GM21360 (cell line): ENCODE results near the gene DACH1.

Experiments
- ATAC-seq: cut with Tn5 transposase; IDR thresholded peaks from one replicate; pipeline ENCODE4 v1.9.1; 2021; ENCODE audit warnings: mild to moderate bottlenecking, moderate library complexity; ENCODE audit not compliant: unreplicated experiment

The DACH1 gene

DNA sequence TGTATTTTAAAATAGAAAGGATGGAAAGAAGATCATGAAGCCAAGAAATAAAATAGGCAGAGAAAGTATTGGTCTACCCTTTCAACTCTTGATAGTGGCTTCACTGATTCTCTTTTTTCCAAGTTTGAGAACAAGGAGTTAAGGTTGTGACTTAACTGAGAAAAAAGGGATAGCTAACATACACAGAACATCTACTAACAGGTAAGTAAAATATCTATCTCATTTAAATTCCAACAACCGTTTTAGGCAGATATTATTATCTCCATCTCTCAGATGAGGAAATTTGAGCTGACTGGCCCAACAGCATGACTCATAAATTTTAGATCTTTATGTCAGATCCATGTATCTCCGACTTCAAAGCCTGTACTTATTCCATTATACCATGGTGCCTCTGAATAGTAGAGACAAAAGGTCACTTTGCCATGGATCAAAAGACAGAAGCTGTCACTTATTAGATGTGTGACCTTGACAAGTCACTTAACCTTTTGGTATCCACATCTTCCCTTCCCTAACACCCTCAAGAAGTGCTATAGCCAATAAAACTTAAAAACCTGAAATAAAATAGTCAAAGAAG, 152.1 kb downstream of the DACH1 start:
- no peak for ATAC-seq

DNA sequence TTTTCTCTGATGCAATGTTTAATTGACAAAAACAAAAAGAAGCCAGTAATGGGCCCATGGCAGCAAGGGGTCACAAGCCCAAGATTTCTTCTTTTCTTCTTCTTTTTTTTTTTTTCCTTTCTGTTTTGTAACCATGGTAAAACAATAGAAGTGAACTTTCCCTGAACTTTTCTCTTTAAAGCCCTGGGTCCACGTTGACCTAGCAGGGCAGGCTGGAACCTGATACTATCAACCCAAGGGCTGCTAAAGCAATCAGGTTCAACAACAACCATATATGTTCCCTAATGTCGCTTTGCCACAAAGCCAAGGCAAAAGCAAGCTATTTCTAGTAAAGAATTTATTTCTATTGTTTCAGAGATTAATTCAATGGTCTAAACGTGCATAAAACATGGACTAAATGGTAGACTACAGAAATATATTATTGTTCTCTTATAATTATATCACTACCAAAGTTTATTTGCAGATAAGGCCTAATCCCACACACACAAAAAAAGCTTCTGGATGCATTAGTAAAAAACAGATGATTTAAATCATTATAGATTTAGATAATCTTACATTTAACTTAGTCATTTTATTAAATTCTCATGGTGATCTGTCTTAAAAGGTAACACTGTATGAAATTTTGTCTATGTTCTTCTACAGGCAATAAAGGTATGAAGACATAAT, 153.9 kb downstream of the DACH1 start:
- ATAC-seq = no peak

DNA sequence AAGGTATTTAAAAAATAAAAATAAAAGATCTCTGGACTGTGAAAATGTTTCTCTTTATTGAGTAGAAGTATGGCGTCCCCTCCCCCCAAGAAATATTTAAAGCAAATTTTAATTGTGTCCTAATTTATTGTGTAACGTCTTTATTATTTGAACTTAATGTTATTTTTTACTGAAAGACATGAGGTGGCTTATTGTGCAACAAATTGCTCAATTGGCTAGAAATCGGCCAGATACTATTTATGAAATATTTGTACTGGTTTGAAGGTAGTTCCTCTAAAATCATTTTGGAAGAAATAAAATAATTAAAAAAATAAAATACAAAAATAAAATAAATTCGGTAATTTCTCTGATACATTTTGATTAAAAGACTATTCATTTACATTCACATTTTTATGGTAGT, 162.3 kb downstream of the DACH1 start:
- ATAC-seq = no peak

DNA sequence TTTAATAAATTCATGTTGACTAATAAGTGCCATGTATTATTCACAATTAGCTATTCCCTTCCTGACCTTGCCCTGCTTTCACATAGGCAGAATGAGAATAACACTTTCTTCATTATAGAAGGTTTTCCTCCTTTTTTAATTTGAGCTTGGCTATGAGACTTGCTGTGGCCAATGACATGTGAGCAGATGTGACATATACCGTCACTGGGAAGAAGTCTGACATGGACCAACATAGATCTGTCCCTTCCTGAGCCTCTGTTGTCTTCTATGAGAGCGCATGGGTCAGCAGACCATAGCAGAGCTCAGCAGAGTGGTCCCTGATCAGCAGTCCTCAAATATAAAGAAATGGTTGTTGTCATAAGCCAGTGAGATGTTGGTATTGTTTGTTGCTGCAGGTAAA, 163.9 kb downstream of the DACH1 start:
- no peak for ATAC-seq

DNA sequence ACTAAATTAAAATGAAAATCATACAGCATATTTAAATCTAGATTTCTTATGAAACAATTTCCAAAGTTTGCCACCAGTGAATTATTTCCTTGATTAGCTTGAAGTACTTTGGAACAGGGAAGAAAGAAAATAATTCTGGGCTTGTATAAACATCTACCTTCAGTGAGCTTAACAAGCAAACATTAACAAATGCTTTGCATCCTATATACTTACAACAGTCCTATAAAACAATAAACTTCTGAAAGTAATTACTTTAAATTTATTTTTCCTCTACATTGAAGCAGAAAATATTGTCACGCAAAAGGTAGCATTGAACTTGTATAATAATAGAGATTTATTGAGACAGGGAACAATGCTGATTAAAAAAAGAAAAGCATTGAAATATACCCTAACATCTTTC, 164.8 kb downstream of the DACH1 start:
- ATAC-seq = no peak

DNA sequence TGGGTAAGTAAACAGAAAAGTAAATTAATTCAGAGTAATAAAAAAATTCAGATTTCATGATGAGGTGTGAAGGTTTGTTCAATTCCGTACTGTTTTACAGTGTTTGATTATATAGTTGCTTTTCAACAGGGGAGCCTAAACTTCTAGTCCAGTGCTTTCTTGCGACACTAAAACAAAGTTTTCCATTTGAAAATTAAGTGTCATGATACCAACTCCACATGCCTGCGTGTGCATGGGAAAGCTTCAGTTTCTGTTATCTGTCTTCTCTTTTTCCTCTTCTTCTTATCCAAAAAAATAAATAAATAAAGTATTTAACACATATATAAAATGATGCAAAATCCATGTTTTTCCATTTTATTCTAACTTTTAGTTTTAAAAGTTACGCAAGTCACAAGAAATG, 165.3 kb downstream of the DACH1 start:
- no peak for ATAC-seq

DNA sequence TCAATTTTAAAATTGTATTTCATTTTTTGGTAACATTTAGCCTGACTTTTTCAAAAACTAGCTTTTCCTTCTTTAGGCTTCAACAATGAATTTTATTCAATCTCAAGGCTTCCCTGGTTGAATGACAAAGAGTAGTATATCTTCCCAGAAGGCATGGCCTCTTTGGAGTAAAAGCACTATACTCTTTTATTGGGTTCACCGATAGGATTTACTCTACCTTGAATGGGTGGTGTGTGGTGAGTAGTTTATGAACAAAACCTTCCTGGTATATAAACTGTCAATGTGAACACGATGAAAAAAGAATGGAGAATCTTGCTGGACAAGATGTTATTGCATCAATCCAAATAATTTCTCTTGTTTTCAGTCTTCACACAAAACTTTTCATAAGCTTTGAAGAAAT, 167.7 kb downstream of the DACH1 start:
- ATAC-seq = no peak

DNA sequence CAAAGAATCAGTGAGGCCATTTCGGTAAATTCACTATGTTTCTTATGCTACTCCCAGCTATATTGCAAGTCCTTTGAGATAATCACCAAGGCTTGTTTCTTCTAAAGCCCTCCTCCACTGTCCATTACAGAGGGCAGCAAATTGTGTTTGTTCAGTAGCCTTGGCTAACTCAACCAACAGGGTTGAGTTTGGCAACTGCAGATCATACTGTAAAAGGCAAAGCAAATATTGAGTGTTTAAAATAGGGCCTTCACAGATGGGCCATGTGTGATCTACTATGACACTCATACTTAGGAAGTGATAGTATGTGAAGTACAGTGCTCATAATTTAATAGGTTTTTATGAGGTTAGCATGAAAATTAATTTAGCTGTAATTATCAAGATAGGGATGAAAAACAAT, 171.3 kb downstream of the DACH1 start:
- no peak for ATAC-seq

DNA sequence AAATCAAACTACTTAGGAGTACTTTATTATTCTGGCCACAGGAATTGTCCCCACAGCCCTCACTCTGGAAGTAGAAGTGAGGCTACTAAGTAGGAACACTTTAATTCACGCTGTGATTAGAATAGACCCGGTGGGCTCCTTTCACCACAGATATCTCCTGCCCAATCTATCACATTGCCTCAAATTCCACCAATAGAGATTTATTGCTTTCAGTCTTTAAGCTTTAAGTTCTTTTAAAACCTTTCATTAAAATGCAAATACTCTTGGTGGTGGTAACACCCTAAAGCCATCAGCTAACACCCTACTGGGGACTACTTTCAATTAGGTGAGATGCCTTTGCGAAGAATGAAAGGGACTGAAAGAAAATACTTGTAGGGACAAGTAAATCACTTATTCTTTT, 181.9 kb downstream of the DACH1 start:
- ATAC-seq = no peak

DNA sequence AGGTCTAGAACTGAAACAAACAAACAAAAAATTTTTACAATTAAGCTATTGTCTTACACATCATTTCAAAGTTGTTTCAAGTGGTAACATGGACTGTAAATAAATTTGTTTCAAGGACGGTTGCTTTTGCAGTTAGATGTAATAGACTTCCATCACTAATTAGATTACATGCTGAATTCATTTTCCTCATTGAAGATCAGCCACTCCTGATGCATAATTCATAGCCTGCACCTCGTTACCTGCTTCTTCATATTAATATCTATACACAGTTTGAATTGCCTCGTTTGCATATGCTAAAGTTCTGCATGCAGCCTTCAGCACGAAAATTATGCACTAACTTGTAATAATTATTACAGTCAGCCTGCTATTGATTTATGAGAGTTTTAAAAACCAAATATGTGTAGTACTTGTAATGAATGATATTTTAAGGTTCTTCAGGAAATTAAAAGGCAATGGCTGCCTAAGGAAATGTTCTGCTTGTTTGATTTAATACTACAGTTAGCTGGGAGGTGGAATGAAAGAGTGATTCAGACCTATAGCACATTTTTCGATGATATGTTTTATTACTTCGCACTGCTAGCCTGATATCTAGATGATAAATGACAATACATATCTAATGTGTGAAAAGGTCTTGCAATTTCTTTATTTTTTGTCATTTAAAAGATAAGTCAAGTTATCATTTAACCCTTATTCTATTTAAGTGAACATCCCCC, 184.9 kb downstream of the DACH1 start:
- ATAC-seq = no peak

DNA sequence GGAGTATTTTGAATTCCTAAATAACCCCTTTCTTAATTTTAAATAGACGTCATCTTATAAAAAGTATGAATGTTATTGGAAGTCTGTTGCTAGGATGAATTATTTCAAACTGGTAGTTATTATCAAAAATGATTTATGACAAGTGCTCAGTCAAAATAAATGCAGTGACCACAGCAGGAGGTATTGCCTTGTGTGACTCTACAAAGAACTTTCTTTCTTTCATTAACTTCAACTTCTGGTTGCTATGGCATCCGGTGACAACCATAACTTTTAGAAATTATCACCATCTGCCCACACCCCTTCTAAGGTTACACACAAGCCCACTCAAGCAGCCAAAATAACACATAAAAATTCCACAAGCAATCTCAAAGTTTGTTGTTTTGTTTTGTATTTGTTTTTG, 189.9 kb downstream of the DACH1 start:
- no peak for ATAC-seq

DNA sequence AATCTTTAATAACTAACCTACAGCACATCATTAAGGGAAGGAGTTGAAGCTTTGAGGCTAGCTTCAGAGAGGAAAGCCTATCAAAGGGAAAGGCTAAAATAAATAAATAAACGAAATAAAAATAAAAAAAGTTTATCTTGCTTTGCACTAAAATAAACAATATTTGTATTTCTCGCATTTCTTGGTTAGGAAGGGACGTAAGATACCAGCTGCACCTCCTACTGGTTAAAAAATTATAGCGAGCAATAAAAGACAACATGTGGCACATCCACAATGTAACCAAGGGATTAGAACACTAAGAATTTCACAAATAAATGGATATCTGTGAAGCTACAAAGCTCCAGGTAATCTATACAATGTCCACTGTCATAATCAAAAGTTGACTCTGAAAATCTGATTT, 194.5 kb downstream of the DACH1 start:
- ATAC-seq = no peak

DNA sequence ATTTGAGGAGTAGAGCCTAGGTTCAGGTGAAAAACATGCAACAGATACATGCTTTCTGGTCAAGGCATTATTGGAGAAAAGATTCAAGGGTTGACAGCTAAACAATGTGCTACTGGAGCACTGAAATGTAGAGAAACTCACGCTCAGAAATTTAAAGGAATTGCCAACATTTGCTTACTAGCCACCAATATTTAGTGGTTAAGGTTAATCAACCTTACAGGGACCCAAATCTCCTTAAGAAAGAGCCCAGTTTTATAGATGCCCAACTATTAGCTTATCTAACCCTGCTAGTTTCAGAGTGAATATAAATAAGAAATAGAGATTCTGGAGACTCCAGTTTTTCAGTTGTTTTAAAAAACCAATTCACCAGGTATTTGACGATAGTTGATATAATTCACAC, 203.6 kb downstream of the DACH1 start:
- ATAC-seq = no peak

DNA sequence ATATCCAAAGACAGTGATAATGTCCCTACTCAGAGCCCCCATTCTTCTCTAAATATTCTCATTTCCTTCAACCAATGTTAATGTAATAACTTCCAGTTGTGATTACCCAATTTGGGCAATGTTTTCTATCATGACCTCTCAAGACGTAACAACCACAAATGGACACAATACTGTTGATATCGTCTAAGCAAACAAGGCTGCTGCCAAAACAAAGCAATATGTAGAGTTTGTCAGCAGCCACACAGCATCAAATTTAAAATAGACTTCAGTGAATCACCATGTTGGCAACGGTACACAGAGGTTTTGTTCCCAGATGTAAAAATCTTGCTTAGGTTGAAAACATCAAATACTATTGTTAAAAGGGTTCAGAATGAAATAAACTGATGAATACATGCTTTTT, 205.1 kb downstream of the DACH1 start:
- no peak for ATAC-seq

DNA sequence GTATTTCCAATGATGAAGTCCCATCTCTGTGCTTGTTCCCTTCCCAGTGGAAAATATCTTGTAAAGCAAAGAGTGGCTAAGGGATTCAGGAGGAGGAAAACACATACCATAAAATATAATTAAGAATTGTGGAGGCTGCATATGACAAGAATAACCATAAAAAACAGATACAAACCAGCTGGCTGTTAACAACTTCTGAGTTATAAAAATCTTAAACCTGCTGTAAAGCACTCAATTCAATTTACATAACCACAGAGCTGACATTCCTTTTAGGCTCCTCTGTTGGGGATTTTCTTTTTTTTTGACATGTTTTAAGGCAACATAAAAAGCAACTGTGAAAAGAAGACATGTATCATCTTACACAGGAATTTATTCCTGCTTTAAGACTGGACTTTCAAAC, 207.6 kb downstream of the DACH1 start:
- ATAC-seq = no peak

DNA sequence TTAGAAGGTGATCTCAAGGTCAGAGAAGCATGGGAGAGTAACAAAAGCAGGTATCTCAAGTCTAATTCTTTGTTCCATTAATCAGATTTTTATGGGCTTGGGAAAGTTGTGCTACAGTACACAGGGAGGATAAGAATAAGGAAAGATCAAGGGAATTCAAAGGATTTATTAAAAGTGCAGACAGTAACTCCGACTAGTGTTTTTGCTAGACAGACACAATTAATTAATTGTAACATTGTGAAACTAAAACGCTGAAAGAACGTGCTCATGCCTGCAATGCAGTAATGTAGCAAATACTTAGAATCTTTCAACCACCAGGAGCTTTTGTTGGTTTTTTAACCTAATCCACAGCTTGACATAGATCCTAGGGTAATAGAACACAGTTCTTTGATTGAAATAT, 221.5 kb downstream of the DACH1 start:
- no peak for ATAC-seq

DNA sequence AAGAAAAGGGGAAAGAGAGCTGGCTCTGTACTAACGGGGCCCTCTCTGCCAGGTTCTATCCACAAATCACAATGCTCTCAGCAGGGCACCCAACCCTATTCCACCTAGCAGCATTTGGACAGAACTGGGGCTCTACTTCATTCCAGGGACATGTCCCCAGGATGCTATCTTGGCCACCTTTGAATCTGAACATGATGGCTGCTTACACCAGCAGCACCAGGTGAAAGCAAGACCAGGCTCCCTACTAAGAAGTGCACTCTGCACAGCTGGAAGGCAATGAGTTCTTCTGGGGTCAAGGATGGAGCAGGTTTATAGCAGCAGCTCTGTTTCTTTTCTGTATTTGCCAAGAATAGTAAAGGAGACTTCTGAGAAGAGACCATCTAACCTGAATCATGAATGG, 222.4 kb downstream of the DACH1 start:
- ATAC-seq = no peak

DNA sequence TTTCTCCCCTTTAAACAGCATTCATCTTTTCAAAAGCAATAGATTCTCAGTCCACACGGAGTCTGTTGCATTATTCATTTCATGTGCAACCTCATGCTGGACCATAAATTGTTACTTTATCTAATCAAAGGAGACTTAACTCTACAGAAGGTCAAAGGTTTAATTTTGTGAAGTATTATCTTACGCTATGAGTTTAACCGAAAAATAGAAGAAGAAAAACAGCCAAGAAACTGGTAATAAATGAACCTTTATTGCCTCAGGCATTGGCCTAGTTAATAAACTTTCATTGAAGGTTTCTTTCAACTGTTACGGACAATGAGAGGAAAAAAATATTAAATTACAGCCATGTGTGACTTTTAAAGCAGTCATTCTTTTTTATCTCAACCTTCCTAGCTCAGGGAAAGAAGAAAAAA, 223.6 kb downstream of the DACH1 start:
- ATAC-seq = no peak

DNA sequence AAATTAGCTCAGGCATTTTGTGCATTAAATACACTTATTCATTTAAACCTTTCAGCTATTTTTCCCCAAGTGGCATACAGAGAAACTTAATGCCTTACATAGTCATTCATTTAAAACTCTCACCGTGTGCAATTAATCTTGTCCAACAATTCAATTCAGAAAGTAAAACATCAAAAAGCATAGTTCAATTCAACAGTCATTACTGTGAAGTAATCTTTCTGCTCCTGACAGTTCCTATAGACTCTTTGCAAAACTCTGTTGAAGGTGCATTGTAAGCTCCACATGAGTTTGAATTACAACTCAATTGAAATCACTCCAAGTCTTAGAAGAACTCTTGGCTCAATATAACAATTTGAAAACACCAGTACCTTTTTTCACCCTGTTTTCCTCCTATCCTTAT, 228.3 kb downstream of the DACH1 start:
- ATAC-seq = no peak

DNA sequence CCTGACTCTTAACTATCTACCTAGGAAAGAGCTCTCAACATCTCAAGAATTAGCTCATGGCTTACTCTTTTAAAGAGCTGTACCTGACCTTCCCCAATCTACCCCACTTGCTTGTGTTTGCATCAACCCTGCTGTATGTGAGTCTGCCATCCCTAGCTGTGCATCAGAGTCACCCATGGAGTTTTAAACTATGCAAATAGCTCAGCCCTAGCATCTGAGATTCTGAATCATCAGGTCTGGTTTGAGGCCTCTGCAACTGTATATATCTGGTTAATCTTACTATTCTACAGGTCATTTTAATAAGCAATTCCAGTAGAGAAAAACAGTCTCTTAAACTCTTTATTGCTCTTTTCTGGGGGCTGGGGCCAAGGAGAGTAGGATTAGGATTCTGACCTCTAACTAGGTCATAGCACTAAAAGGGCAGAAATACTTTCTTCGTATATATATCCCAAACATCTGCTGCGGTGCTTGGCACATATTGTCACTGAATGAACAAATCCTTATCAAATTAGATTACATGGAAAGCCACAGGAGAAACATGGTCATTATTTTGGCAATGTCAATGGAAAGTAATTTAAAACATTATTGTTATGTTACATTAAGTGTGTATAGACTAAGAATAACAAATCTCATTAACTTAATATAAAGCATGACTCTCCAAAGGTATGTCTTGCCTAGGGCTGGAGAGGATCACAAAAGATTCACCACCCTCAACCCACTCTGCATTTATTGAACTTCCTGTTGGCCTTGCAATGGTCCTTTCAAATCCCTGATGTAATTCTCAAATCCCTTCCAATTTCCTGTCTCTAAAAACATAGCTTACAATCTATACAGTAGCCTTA, 232.2 kb downstream of the DACH1 start:
- ATAC-seq = no peak

DNA sequence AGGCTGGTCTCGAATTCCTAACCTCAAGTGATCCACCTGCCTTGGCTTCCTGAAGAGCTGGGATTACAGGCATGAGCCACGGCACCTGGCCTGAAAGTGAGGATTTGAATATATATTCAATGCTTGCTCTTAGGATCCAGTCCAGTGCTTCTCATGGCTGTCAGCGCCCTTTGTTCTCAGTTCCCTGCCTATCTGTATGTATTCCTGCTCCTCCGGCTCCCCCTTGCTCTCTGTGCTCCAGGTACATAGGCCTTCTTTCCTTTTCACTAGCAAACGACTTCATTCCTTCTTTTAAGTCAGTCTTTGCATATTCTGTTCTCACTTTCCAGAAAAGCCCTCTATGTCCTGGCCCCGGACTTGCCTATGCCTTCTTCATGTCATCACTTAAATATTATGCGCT, 232.8 kb downstream of the DACH1 start:
- no peak for ATAC-seq

DNA sequence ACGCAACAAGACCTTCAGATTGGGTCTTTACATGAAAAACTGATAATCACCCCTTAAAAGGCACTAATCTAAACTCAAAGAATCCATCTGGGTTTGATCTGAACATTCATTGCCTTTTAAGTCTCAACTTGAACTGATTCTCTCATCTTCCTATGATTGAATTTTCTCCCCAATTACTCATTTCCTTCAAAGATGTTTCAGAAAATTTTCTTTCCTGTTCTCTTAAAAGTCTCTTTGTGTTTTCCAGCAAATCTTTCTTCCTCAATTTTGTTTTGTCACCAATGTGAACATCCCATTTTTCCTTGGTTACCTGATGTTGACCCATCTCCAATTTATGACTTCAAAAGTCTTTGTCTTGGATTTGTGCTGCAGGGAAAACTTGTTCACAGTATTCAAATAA, 234.3 kb downstream of the DACH1 start:
- no peak for ATAC-seq
